WTC11 (cell line): ENCODE measurements around the gene GPRIN3. TPM values are rescaled to one million over a fixed set of nuclear protein-coding genes. Genes with fewer than 3 reads are reported as not detected.

Experiments
- ATAC-seq: fragments of 200-7000 bp; cut with Tn5 transposase; 2 replicates; pipeline ENCODE4 v1.10.0; 2021; ENCODE audit warnings: mild to moderate bottlenecking, moderate library complexity
- CTCF ChIA-PET: fragments of 300-600 bp; sonication (Branson Sonifier 250); formaldehyde crosslinking; loops from one replicate; lab custom pipeline; 2021; ENCODE audit warnings: antibody characterized with exemption; lab: Charles Lee
- POLR2A ChIA-PET: fragments of 350-600 bp; sonication (Branson Sonifier 250); formaldehyde crosslinking; loops from one replicate; lab custom pipeline; 2021; ENCODE audit warnings: antibody characterized with exemption; lab: Charles Lee
- DNase-seq: peaks from one replicate; pipeline ENCODE4 v3.0.0; 2021; ENCODE audit warnings: low spot score
- H3K27ac Mint-ChIP-seq: 2 replicates; pipeline ENCODE4 v1.8.0; 2021; ENCODE audit warnings: mixed read lengths
- H3K27me3 Mint-ChIP-seq: 2 replicates; pipeline ENCODE4 v1.8.0; 2021; ENCODE audit warnings: low read depth, mild to moderate bottlenecking, moderate library complexity, mixed read lengths
- H3K36me3 Mint-ChIP-seq: 2 replicates; pipeline ENCODE4 v1.8.0; 2021; ENCODE audit warnings: mixed read lengths
- H3K4me1 Mint-ChIP-seq: 2 replicates; pipeline ENCODE4 v1.8.0; 2022; ENCODE audit warnings: mixed read lengths
- H3K4me3 Mint-ChIP-seq: 2 replicates; pipeline ENCODE4 v1.8.0; 2021; ENCODE audit warnings: mild to moderate bottlenecking, moderate library complexity, mixed read lengths
- H3K9me3 Mint-ChIP-seq: 2 replicates; pipeline ENCODE4 v1.8.0; 2021; ENCODE audit warnings: mixed read lengths
- ATF1 ChIP-seq: sonication (generic); formaldehyde crosslinking; IDR thresholded peaks from 2 replicates; pipeline ENCODE4 v1.8.1; 2023; ENCODE audit warnings: mild to moderate bottlenecking, moderate library complexity, missing genetic modification reagents
- CBFB ChIP-seq: sonication (generic); formaldehyde crosslinking; IDR thresholded peaks from 2 replicates; pipeline ENCODE4 v1.8.1; 2022; ENCODE audit warnings: mild to moderate bottlenecking, low read depth, missing genetic modification reagents
- CREB1 ChIP-seq: sonication (generic); formaldehyde crosslinking; IDR thresholded peaks from 2 replicates; pipeline ENCODE4 v1.8.0; 2023; ENCODE audit warnings: mild to moderate bottlenecking, missing genetic modification reagents
- FOXJ3 ChIP-seq: sonication (generic); formaldehyde crosslinking; IDR thresholded peaks from 2 replicates; pipeline ENCODE4 v1.9.0; 2021; ENCODE audit warnings: missing genetic modification reagents, mild to moderate bottlenecking, borderline replicate concordance
- GRHL2 ChIP-seq: fragments of 250-450 bp; sonication (Bioruptor Pico); IDR thresholded peaks from 2 replicates; pipeline ENCODE4 v1.8.0; 2022; ENCODE audit warnings: mild to moderate bottlenecking, moderate library complexity; ENCODE audit not compliant: insufficient replicate concordance, severe bottlenecking
- HMGA2 ChIP-seq: fragments of 250-450 bp; sonication (Bioruptor Pico); IDR thresholded peaks from 2 replicates; pipeline ENCODE4 v1.4.0; 2021; ENCODE audit warnings: mild to moderate bottlenecking, moderate library complexity
- IRF2 ChIP-seq: sonication (generic); formaldehyde crosslinking; IDR thresholded peaks from 2 replicates; pipeline ENCODE4 v1.8.0; 2022; ENCODE audit warnings: low read depth, missing genetic modification reagents, borderline replicate concordance
- KAT7 ChIP-seq: sonication (generic); formaldehyde crosslinking; IDR thresholded peaks from 2 replicates; pipeline ENCODE4 v1.8.1; 2023; ENCODE audit warnings: missing genetic modification reagents, mild to moderate bottlenecking, borderline replicate concordance
- NFYB ChIP-seq: sonication (generic); formaldehyde crosslinking; conservative IDR thresholded peaks from 2 replicates; pipeline ENCODE4 v1.8.0; 2022; ENCODE audit warnings: low read depth, missing genetic modification reagents
- NR1H2 ChIP-seq: sonication (generic); formaldehyde crosslinking; IDR thresholded peaks from 2 replicates; pipeline ENCODE4 v1.9.0; 2021; ENCODE audit warnings: mild to moderate bottlenecking, moderate library complexity, missing genetic modification reagents
- OVOL2 ChIP-seq: fragments of 250-450 bp; sonication (Bioruptor Pico); IDR thresholded peaks from 2 replicates; pipeline ENCODE4 v1.9.0; 2021; ENCODE audit warnings: mild to moderate bottlenecking, borderline replicate concordance
- RELA ChIP-seq: sonication (generic); formaldehyde crosslinking; IDR thresholded peaks from 2 replicates; pipeline ENCODE4 v1.8.1; 2022; ENCODE audit warnings: missing genetic modification reagents, mild to moderate bottlenecking, borderline replicate concordance
- RORB ChIP-seq: fragments of 250-450 bp; sonication (Bioruptor Pico); IDR thresholded peaks from 2 replicates; pipeline ENCODE4 v1.9.0; 2021; ENCODE audit warnings: mild to moderate bottlenecking
- TEAD1 ChIP-seq: sonication (generic); formaldehyde crosslinking; IDR thresholded peaks from 2 replicates; pipeline ENCODE4 v1.8.0; 2022; ENCODE audit warnings: mild to moderate bottlenecking, missing genetic modification reagents
- TP53 ChIP-seq: sonication (generic); formaldehyde crosslinking; IDR thresholded peaks from 2 replicates; pipeline ENCODE4 v1.8.1; 2023; ENCODE audit warnings: mild to moderate bottlenecking, missing genetic modification reagents
- ZNF396 ChIP-seq: fragments of 250-450 bp; sonication (Bioruptor Pico); IDR thresholded peaks from 2 replicates; pipeline ENCODE4 v1.8.0; 2021; ENCODE audit warnings: mild to moderate bottlenecking, moderate library complexity, borderline replicate concordance
- ZNF423 ChIP-seq: fragments of 250-450 bp; sonication (Bioruptor Pico); IDR thresholded peaks from 2 replicates; pipeline ENCODE4 v2.1.2; 2022; ENCODE audit warnings: mild to moderate bottlenecking, moderate library complexity
- total RNA-seq: library from RNA; stranded (reverse); gene quantifications from 3 replicates; pipeline ENCODE4 v1.2.3, GENCODE V29; 2021
- TF ChIP-seq, protein P1 (sequence below): sonication (generic); formaldehyde crosslinking; conservative IDR thresholded peaks from 2 replicates; pipeline ENCODE4 v1.8.1; 2022; ENCODE audit warnings: mild to moderate bottlenecking, missing genetic modification reagents
- TF ChIP-seq, protein P2 (sequence below): sonication (generic); formaldehyde crosslinking; IDR thresholded peaks from 2 replicates; pipeline ENCODE4 v1.8.0; 2023; ENCODE audit warnings: missing genetic modification reagents
- TF ChIP-seq, protein P3 (sequence below): sonication (generic); formaldehyde crosslinking; IDR thresholded peaks from 2 replicates; pipeline ENCODE4 v1.8.0; 2023; ENCODE audit warnings: mild to moderate bottlenecking, missing genetic modification reagents
- TF ChIP-seq, protein P4 (sequence below): sonication (generic); formaldehyde crosslinking; IDR thresholded peaks from 2 replicates; pipeline ENCODE4 v1.8.1; 2023; ENCODE audit warnings: mild to moderate bottlenecking, moderate library complexity, missing genetic modification reagents
- TF ChIP-seq, protein P5 (sequence below): sonication (generic); formaldehyde crosslinking; IDR thresholded peaks from 2 replicates; pipeline ENCODE4 v1.8.0; 2022; ENCODE audit warnings: mild to moderate bottlenecking, missing genetic modification reagents
- TF ChIP-seq, protein P6 (sequence below): sonication (generic); formaldehyde crosslinking; IDR thresholded peaks from 2 replicates; pipeline ENCODE4 v1.8.1; 2022; ENCODE audit warnings: low read depth, mild to moderate bottlenecking, moderate library complexity, missing genetic modification reagents, borderline replicate concordance
- TF ChIP-seq, protein P7 (sequence below): fragments of 250-450 bp; sonication (Bioruptor Pico); IDR thresholded peaks from 2 replicates; pipeline ENCODE4 v1.9.0; 2021; ENCODE audit warnings: mild to moderate bottlenecking, borderline replicate concordance

The GPRIN3 gene
- total RNA-seq, 1 experiment from 2014 or later, result 2.0 TPM

DNA sequence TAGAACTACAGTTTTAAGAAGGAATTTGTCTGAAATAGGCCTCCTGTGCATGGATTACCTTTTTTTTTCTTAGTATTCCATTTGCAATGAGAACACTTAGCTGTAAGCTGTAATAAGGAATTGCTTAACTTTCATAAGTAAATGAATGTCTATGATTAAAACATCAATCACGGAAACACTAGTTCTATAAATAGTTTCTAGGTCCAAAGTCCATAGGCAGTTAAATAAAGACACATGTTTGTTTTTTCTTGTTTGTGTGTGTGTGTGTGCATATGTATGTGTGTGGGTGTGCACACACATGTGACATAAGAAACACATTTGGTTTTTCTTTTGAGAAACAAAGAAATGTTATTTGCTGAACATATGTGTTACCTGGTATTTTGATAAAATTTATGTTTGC lies 11.2 kb downstream of the GPRIN3 start:
- TF ChIP-seq RELA, result no peak
- no peak for TF ChIP-seq CBFB
- TF ChIP-seq ATF1 (CRISPR knock-in tag), result no peak
- TF ChIP-seq, protein P1, sequence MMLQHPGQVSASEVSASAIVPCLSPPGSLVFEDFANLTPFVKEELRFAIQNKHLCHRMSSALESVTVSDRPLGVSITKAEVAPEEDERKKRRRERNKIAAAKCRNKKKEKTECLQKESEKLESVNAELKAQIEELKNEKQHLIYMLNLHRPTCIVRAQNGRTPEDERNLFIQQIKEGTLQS (CRISPR knock-in tag), result no peak
- no peak for TF ChIP-seq NR1H2 (CRISPR knock-in tag)
- TF ChIP-seq HMGA2 (CRISPR knock-in tag), result no peak
- TF ChIP-seq, protein P2, sequence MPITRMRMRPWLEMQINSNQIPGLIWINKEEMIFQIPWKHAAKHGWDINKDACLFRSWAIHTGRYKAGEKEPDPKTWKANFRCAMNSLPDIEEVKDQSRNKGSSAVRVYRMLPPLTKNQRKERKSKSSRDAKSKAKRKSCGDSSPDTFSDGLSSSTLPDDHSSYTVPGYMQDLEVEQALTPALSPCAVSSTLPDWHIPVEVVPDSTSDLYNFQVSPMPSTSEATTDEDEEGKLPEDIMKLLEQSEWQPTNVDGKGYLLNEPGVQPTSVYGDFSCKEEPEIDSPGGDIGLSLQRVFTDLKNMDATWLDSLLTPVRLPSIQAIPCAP (CRISPR knock-in tag), result no peak
- TF ChIP-seq, protein P3, sequence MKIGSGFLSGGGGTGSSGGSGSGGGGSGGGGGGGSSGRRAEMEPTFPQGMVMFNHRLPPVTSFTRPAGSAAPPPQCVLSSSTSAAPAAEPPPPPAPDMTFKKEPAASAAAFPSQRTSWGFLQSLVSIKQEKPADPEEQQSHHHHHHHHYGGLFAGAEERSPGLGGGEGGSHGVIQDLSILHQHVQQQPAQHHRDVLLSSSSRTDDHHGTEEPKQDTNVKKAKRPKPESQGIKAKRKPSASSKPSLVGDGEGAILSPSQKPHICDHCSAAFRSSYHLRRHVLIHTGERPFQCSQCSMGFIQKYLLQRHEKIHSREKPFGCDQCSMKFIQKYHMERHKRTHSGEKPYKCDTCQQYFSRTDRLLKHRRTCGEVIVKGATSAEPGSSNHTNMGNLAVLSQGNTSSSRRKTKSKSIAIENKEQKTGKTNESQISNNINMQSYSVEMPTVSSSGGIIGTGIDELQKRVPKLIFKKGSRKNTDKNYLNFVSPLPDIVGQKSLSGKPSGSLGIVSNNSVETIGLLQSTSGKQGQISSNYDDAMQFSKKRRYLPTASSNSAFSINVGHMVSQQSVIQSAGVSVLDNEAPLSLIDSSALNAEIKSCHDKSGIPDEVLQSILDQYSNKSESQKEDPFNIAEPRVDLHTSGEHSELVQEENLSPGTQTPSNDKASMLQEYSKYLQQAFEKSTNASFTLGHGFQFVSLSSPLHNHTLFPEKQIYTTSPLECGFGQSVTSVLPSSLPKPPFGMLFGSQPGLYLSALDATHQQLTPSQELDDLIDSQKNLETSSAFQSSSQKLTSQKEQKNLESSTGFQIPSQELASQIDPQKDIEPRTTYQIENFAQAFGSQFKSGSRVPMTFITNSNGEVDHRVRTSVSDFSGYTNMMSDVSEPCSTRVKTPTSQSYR (CRISPR knock-in tag), result no peak
- TF ChIP-seq IRF2 (CRISPR knock-in tag), result no peak
- TF ChIP-seq, protein P4, sequence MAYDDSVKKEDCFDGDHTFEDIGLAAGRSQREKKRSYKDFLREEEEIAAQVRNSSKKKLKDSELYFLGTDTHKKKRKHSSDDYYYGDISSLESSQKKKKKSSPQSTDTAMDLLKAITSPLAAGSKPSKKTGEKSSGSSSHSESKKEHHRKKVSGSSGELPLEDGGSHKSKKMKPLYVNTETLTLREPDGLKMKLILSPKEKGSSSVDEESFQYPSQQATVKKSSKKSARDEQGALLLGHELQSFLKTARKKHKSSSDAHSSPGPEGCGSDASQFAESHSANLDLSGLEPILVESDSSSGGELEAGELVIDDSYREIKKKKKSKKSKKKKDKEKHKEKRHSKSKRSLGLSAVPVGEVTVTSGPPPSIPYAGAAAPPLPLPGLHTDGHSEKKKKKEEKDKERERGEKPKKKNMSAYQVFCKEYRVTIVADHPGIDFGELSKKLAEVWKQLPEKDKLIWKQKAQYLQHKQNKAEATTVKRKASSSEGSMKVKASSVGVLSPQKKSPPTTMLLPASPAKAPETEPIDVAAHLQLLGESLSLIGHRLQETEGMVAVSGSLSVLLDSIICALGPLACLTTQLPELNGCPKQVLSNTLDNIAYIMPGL (CRISPR knock-in tag), result no peak
- no peak for TF ChIP-seq ZNF396 (CRISPR knock-in tag)
- TF ChIP-seq NFYB (CRISPR knock-in tag), result no peak
- no peak for TF ChIP-seq FOXJ3 (CRISPR knock-in tag)
- TF ChIP-seq ZNF423 (CRISPR knock-in tag), result no peak
- TF ChIP-seq OVOL2 (CRISPR knock-in tag), result no peak
- no peak for TF ChIP-seq TEAD1 (CRISPR knock-in tag)
- no peak for TF ChIP-seq CREB1
- no peak for TF ChIP-seq GRHL2 (CRISPR knock-in tag)
- TF ChIP-seq RORB (CRISPR knock-in tag), result no peak

DNA sequence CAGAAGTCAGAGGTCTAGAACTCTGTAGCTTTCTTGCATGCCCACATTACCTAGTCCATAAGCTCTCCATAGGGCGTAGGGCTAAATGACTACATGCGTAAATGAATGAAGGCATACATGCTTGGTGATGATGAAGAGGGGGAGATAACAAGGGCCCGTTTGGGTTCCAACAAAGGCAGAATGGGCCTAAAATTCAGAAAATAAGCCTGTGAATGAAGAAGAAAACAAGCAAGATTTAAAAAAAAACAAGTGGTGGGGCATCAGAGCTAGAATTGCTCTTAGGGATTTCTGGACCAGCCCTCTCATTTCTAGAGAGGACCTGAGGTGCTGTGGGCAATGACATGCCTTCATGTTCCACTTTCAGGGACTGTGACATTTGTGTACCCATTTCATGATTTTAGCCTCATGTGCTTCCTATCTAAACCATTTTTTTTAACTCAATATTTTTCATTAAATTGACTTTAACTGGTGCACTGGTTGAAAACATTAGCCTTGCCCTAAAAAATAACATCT lies 12.1 kb downstream of the GPRIN3 start:
- peaks cover 10% of the 10 kb centered on the region for H3K36me3 Mint-ChIP-seq
- ATAC-seq (no peak), DNase-seq (no peak)
- no peaks in the 10 kb centered on the region for H3K27me3 Mint-ChIP-seq
- peaks cover 18% of the 10 kb centered on the region for H3K9me3 Mint-ChIP-seq
- H3K4me1 Mint-ChIP-seq, result peaks cover 29% of the 10 kb centered on the region
- no peak overlapping the region for H3K27ac Mint-ChIP-seq
- ChIA-PET POLR2A (no interaction called here), CTCF (interaction anchor here (1.0 kb wide), 1 partner anchor 41 kb away, joined by 3 read pairs; no protein-coding TSS in a partner anchor)
- no peak overlapping the region for H3K4me3 Mint-ChIP-seq
- TF ChIP-seq GRHL2 (CRISPR knock-in tag), result no peak
- TF ChIP-seq, protein P5, sequence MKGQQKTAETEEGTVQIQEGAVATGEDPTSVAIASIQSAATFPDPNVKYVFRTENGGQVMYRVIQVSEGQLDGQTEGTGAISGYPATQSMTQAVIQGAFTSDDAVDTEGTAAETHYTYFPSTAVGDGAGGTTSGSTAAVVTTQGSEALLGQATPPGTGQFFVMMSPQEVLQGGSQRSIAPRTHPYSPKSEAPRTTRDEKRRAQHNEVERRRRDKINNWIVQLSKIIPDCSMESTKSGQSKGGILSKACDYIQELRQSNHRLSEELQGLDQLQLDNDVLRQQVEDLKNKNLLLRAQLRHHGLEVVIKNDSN (CRISPR knock-in tag), result no peak
- no peak for TF ChIP-seq KAT7 (CRISPR knock-in tag)
- TF ChIP-seq, protein P6, sequence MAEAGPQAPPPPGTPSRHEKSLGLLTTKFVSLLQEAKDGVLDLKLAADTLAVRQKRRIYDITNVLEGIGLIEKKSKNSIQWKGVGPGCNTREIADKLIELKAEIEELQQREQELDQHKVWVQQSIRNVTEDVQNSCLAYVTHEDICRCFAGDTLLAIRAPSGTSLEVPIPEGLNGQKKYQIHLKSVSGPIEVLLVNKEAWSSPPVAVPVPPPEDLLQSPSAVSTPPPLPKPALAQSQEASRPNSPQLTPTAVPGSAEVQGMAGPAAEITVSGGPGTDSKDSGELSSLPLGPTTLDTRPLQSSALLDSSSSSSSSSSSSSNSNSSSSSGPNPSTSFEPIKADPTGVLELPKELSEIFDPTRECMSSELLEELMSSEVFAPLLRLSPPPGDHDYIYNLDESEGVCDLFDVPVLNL (CRISPR knock-in tag), result no peak
- no peak for TF ChIP-seq NFYB (CRISPR knock-in tag)
- TF ChIP-seq IRF2 (CRISPR knock-in tag), result no peak
- no peak for TF ChIP-seq NR1H2 (CRISPR knock-in tag)
- no peak for TF ChIP-seq TP53 (CRISPR knock-in tag)
- TF ChIP-seq, protein P7, sequence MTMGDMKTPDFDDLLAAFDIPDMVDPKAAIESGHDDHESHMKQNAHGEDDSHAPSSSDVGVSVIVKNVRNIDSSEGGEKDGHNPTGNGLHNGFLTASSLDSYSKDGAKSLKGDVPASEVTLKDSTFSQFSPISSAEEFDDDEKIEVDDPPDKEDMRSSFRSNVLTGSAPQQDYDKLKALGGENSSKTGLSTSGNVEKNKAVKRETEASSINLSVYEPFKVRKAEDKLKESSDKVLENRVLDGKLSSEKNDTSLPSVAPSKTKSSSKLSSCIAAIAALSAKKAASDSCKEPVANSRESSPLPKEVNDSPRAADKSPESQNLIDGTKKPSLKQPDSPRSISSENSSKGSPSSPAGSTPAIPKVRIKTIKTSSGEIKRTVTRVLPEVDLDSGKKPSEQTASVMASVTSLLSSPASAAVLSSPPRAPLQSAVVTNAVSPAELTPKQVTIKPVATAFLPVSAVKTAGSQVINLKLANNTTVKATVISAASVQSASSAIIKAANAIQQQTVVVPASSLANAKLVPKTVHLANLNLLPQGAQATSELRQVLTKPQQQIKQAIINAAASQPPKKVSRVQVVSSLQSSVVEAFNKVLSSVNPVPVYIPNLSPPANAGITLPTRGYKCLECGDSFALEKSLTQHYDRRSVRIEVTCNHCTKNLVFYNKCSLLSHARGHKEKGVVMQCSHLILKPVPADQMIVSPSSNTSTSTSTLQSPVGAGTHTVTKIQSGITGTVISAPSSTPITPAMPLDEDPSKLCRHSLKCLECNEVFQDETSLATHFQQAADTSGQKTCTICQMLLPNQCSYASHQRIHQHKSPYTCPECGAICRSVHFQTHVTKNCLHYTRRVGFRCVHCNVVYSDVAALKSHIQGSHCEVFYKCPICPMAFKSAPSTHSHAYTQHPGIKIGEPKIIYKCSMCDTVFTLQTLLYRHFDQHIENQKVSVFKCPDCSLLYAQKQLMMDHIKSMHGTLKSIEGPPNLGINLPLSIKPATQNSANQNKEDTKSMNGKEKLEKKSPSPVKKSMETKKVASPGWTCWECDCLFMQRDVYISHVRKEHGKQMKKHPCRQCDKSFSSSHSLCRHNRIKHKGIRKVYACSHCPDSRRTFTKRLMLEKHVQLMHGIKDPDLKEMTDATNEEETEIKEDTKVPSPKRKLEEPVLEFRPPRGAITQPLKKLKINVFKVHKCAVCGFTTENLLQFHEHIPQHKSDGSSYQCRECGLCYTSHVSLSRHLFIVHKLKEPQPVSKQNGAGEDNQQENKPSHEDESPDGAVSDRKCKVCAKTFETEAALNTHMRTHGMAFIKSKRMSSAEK (CRISPR knock-in tag), result no peak
- no peak for TF ChIP-seq ATF1 (CRISPR knock-in tag)

More for the DNA sequence above, 11.2 kb downstream of the GPRIN3 start:
- no peak overlapping the region for H3K27ac Mint-ChIP-seq
- no peaks in the 10 kb centered on the region for H3K27me3 Mint-ChIP-seq
- DNase-seq (no peak), ATAC-seq (no peak)
- peaks cover 34% of the 10 kb centered on the region for H3K4me1 Mint-ChIP-seq
- CTCF ChIA-PET, result no interaction called here
- peaks cover 10% of the 10 kb centered on the region for H3K9me3 Mint-ChIP-seq
- no peak overlapping the region for H3K4me3 Mint-ChIP-seq
- POLR2A ChIA-PET, result no interaction called here
- peaks cover 6% of the 10 kb centered on the region for H3K36me3 Mint-ChIP-seq
